Raji (cell line): ENCODE data around the gene PTPRT.

Experiments used
- POLR2A ChIP-seq: IDR thresholded peaks from 2 replicates; pipeline ENCODE4 v1.6.1; 2011; ENCODE audit warnings: low read depth, low read length, control low read depth; ENCODE audit not compliant: insufficient read depth

The PTPRT gene

GRCh38 chr20:42376131-42376530, 813.6 kb downstream of the PTPRT start:
- TF ChIP-seq POLR2A = no peak

GRCh38 chr20:42373049-42373448, 816.7 kb downstream of the PTPRT start:
- no peak for TF ChIP-seq POLR2A

- TF ChIP-seq POLR2A = no peak
Observed at GRCh38 chr20:42370075-42370474, 819.6 kb downstream of the PTPRT start.

GRCh38 chr20:42368910-42369309, 820.8 kb downstream of the PTPRT start:
- TF ChIP-seq POLR2A = no peak

- no peak for TF ChIP-seq POLR2A
Observed at GRCh38 chr20:42366626-42367025, 823.1 kb downstream of the PTPRT start.

GRCh38 chr20:42364446-42364845, 825.3 kb downstream of the PTPRT start:
- no peak for TF ChIP-seq POLR2A

GRCh38 chr20:42361402-42361970, 828.2 kb downstream of the PTPRT start:
- TF ChIP-seq POLR2A = no peak

GRCh38 chr20:42360621-42361020, 829.1 kb downstream of the PTPRT start:
- TF ChIP-seq POLR2A = no peak

GRCh38 chr20:42359617-42360016, 830.1 kb downstream of the PTPRT start:
- no peak for TF ChIP-seq POLR2A

- TF ChIP-seq POLR2A = no peak
Observed at GRCh38 chr20:42352096-42352495, 837.6 kb downstream of the PTPRT start.

- TF ChIP-seq POLR2A = no peak
Observed at GRCh38 chr20:42350521-42350920, 839.2 kb downstream of the PTPRT start.

- TF ChIP-seq POLR2A = no peak
Observed at GRCh38 chr20:42346189-42347170, 843.2 kb downstream of the PTPRT start.

- no peak for TF ChIP-seq POLR2A
Observed at GRCh38 chr20:42341654-42342053, 848.1 kb downstream of the PTPRT start.

- no peak for TF ChIP-seq POLR2A
Observed at GRCh38 chr20:42340368-42340767, 849.3 kb downstream of the PTPRT start.

GRCh38 chr20:42338294-42339201, 851.2 kb downstream of the PTPRT start:
- TF ChIP-seq POLR2A = no peak

GRCh38 chr20:42336576-42336975, 853.1 kb downstream of the PTPRT start:
- no peak for TF ChIP-seq POLR2A
